Urinary bladder (tissue), 4 donors: ENCODE data around the gene COPE. TPM values are rescaled to one million over a fixed set of nuclear protein-coding genes. Genes with fewer than 3 reads are reported as not detected.
"Not testable (repeated sequence)": the region's sequence is repeated elsewhere in the genome, so short reads cannot be mapped to it uniquely, and the experiment has no call there.

Source experiments
- DNase-seq: peaks from one replicate; pipeline ENCODE4 v3.0.0-alpha.2; 2015; ENCODE audit errors: extremely low spot score
- H3K27ac ChIP-seq: one replicate; pipeline ENCODE4 v1.5.1; 2013; ENCODE audit warnings: low read depth, mild to moderate bottlenecking, moderate library complexity
- H3K36me3 ChIP-seq: one replicate; pipeline ENCODE4 v1.6.1; 2013; ENCODE audit warnings: mild to moderate bottlenecking, moderate library complexity; ENCODE audit not compliant: insufficient read depth
- H3K4me1 ChIP-seq: one replicate; pipeline ENCODE4 v1.6.1; 2013; ENCODE audit warnings: mild to moderate bottlenecking, moderate library complexity; ENCODE audit not compliant: insufficient read depth
- H3K4me3 ChIP-seq: one replicate; pipeline ENCODE4 v1.5.1; 2013; ENCODE audit warnings: low read depth, low read length
- WGBS: extraction: QIAGEN DNeasy Blood & Tissue Kit; methylation state at CpG from one replicate; pipeline ENCODE4 v1.1.7; 2013; 5-methylcytosine and 5-hydroxymethylcytosine counted together
- polyA plus RNA-seq: library from polyadenylated mRNA; stranded (reverse); fragments of 200-250 nt; gene quantifications from one replicate; pipeline ENCODE4 v1.2.3, GENCODE V29; 2013
- total RNA-seq: library from RNA; depleted of rRNA; stranded (reverse); fragments of >200 nt; gene quantifications from one replicate; pipeline ENCODE4 v1.2.3, GENCODE V29; 2014
- donor health status: healthy with polysubstance abuse.
- donor health status: healthy.

The COPE gene
- total and polyA plus RNA-seq, 2 donors = 47.1 to 188 TPM

- no peak overlapping the region for H3K27ac ChIP-seq
- H3K4me3 ChIP-seq = no peak overlapping the region
- H3K36me3 ChIP-seq = no peaks in the 10 kb centered on the region
- 87% methylated on average over 10 of the region's 10 CpGs for WGBS
- no peaks in the 10 kb centered on the region for H3K4me1 ChIP-seq
- DNase-seq = no peak
Observed at GRCh38 chr19:18910010-18910409, 9.2 kb downstream of the COPE start.

DNA sequence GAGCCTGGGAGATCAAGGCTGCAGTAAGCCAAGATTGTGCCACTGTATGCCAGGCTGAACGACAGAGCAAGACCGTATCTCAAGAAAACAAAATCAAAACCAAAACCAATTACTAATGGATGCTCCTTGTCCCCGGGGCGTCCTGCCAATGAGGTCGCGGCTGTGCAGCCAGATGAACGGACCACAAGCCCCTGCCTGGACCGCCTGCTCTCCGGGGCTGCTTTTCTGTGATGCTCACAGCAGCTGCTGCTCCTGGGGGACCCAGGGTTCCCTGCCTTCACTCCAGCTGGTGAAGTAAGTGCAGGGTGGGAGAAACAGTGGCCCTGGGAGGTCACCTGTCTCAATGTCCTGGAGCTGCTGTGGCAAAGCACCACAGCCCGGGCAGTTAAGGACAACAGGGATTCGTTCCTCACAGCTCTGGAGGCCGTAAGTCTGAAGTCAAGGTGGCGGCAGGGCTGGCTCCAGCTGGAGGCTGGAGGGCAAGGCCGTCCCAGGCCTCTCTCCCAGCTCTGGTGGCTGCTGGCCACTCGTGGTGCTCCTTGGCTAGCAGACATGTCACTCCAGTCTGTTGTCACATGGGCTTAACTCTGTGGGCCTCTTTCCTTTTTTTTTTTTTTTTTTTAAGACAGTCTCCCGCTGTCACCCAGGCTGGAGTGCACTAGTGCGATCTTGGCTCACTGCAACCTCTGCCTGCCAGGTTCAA, 10.1 kb downstream of the COPE start:
- 86% methylated on average over 17 of the region's 17 CpGs for WGBS
- no peak for DNase-seq
- H3K4me1 ChIP-seq = no peaks in the 10 kb centered on the region
- H3K27ac ChIP-seq = no peak overlapping the region
- no peak overlapping the region for H3K4me3 ChIP-seq
- H3K36me3 ChIP-seq = no peaks in the 10 kb centered on the region

DNA sequence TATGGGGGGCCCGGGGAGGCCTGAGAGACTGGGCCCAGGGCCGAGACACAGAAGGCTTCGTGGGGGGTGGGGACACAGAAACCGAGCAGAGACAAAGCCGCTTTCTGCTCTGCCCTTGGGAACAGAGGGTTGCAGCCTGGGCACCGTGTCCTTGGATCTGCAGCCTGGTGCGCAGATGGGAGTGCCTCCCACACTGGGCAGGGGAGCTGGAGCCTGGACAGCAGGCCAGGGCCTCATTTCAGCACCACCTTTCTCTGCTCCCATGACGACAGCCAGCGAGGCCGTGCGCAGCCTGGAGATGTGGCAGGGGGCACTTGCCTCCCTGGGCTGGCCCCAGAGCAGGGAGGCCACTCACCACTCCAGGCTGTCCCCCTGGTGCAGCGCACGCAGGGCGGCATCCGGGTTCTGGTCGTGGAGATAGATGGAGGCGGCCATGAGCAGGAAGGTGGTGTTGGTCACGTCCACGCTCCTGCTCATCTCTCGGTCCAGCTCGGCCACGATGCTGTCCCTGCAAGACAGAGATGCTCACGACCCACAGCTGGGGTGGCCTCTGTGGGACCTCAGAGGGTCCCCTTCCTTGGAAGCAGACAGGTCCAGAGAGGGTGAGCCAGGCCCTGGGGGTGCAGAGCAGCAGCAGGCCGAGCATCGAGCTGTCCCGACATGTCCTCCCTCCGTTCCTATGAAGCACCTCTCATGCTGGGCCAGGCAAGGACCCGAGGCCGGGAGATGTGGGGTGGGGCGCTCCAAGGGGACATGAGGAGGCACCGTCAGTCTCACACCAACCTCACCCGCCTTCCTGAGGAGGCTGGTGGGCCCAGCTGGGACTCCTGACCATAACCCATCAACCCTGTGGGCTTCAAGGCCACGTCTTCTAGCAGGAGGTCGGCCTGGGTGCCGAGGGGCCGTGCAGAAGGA, 12.3 kb downstream of the COPE start:
- WGBS = 92% methylated on average over 36 of the region's 36 CpGs
- Histone ChIP-seq H3K4me3 (no peak overlapping the region), H3K36me3 (no peaks in the 10 kb centered on the region), H3K4me1 (no peaks in the 10 kb centered on the region), H3K27ac (no peak overlapping the region)
- no peak for DNase-seq

DNA sequence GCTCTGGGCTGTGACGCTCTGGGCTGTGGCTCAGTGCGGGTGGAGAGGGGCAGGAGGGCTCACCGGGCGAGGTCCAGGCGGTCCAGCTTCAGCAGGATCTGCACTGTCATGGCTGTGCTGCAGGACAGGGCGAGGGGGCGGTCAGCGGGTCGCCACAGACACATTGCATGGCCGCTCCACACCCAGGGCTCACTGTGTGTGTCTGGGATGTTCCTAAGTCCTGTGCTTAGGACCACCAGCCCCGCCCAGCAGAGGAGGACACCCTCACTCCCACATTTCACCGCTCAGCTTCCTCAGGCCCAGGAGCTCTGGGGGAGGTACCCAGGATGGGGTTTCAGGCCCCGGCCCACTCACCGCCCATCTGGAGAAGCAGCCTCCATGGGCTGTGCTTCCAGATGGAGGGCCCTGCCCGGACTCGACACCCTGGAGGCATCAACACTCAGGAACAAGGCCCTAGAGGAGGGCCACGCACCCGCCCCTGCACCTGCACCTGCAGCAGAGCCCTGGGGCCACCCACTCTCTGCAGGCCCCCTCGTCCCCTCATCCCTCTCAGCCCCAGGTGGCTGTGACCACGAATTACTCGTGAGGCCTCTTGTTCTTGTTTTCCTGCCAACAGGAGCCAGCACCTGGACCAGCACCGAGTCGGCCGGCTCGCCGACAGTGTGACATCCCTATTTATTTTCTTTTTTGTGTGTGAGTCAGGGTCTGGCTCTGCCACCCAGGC, 13.5 kb downstream of the COPE start:
- DNase-seq = no peak
- Histone ChIP-seq H3K27ac (no peak overlapping the region), H3K36me3 (no peaks in the 10 kb centered on the region), H3K4me1 (no peaks in the 10 kb centered on the region), H3K4me3 (no peak overlapping the region)
- WGBS = 91% methylated on average over 26 of the region's 26 CpGs

DNA sequence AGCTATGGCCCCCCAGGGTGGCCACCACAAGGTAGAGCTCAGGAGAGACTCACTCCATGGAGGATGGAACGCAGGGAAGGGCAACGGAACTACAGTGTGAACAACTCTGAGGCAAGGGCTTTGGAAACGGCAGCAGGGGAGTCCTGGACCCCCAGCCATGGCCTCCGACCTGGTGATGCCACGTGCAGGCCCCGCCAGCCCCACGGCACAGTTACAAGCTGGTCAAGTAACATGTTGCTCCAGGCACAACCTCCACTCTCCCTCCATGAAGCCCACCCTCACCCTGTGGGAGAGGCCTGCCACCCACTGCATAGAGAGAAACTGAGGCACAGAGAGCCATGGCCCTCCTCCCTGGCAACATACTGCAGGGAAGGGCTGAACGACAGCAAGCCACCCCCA, 14.1 kb downstream of the COPE start:
- 93% methylated on average over 8 of the region's 8 CpGs for WGBS
- DNase-seq = no peak
- no peak overlapping the region for H3K27ac ChIP-seq
- no peaks in the 10 kb centered on the region for H3K4me1 ChIP-seq
- no peak overlapping the region for H3K4me3 ChIP-seq
- peaks cover 2% of the 10 kb centered on the region for H3K36me3 ChIP-seq

DNA sequence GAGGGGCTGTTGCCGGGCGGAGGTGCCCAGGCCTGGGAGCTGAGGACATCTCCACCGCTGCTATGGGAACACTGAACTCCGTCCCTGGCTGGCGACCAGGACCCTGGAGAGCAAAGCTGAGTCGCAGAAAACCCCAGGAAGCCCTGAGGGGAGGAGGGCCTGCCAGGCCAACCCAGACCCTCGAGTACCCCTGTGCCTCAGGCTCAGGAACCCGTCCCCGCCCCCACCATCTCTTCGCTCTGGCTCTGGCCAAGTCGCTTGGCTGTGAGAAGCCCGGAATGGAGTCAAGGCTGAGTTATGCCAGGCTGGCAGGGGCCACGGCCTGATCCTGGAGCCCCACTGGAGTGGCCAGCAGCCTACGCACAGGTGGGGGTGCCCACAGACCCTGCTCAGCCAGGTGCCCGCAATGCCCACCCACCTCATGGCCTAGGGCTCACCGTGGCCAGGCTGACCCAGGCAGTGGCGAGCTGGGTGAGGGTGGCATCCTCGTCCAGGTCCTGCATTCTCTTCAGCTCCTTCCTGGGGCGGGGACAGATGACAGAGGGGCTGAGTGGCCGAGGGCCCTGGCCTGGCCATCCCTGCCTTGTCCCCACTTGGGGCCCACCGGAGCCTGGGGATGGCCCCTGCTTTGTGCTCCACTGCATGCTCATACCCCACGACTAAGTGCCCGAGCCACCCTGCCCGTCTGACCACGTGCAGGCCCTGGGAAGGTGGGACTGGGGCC, 14.7 kb downstream of the COPE start:
- H3K27ac ChIP-seq = no peak overlapping the region
- H3K4me1 ChIP-seq = no peaks in the 10 kb centered on the region
- 92% methylated on average over 25 of the region's 25 CpGs for WGBS
- DNase-seq = no peak
- peaks cover 3% of the 10 kb centered on the region for H3K36me3 ChIP-seq
- no peak overlapping the region for H3K4me3 ChIP-seq

- no peaks in the 10 kb centered on the region for H3K4me1 ChIP-seq
- no peak for DNase-seq
- H3K4me3 ChIP-seq = no peak overlapping the region
- H3K36me3 ChIP-seq = peaks cover 3% of the 10 kb centered on the region
- 89% methylated on average over 29 of the region's 29 CpGs for WGBS
- H3K27ac ChIP-seq = no peak overlapping the region
Observed at GRCh38 chr19:18903156-18904037, 15.8 kb downstream of the COPE start.

GRCh38 chr19:18902519-18902918, 16.7 kb downstream of the COPE start:
- H3K36me3 ChIP-seq, DNase-seq, H3K4me1 ChIP-seq, H3K4me3 ChIP-seq, H3K27ac ChIP-seq: not testable (repeated sequence)
- WGBS = 96% methylated on average over 5 of the region's 5 CpGs

- H3K4me3 ChIP-seq = no peak overlapping the region
- no peak for DNase-seq
- H3K36me3 ChIP-seq = peaks cover 3% of the 10 kb centered on the region
- WGBS = 85% methylated on average over 7 of the region's 7 CpGs
- no peak overlapping the region for H3K27ac ChIP-seq
- no peaks in the 10 kb centered on the region for H3K4me1 ChIP-seq
Observed at GRCh38 chr19:18901491-18901890, 17.7 kb downstream of the COPE start.

DNA sequence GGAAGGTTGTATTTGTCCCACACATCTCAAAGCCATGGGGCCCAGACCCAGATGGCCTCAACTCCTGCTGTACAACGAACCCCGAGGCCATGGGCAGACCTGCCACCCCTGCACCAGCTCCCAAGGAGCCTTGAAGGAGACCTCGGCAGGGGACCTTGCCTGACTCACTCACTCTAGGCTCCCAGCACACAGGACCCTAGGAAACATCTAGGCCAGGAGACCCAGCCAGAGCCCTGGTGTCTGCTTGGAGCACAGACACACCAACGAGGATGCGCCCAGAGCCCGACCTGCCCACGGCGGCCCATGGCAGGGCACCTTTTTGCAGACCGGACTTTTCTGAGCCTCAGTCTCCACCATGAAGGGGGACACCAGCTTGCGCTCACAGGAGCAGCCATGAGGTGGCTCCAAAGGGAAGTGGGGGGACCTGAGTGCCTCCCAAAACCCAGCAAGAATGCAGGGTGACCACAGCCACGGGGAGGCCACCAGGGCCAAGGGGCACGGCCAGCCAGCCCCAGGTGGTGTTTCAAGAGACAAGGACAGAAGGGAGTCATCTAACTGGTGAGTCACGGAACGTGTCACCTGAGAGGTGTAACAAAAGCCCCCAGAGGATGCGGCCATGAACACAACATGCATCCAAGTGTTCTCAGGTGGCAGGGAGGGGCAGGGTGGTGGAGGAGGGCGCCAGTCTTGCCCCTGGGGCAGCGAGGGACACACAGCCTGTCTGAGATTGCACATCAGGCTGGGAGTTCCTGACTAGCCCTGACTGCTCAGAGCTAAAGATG, 18.3 kb downstream of the COPE start:
- DNase-seq = no peak
- no peak overlapping the region for H3K27ac ChIP-seq
- WGBS = 90% methylated on average over 17 of the region's 17 CpGs
- H3K4me1 ChIP-seq = no peaks in the 10 kb centered on the region
- peaks cover 3% of the 10 kb centered on the region for H3K36me3 ChIP-seq
- H3K4me3 ChIP-seq = no peak overlapping the region

DNA sequence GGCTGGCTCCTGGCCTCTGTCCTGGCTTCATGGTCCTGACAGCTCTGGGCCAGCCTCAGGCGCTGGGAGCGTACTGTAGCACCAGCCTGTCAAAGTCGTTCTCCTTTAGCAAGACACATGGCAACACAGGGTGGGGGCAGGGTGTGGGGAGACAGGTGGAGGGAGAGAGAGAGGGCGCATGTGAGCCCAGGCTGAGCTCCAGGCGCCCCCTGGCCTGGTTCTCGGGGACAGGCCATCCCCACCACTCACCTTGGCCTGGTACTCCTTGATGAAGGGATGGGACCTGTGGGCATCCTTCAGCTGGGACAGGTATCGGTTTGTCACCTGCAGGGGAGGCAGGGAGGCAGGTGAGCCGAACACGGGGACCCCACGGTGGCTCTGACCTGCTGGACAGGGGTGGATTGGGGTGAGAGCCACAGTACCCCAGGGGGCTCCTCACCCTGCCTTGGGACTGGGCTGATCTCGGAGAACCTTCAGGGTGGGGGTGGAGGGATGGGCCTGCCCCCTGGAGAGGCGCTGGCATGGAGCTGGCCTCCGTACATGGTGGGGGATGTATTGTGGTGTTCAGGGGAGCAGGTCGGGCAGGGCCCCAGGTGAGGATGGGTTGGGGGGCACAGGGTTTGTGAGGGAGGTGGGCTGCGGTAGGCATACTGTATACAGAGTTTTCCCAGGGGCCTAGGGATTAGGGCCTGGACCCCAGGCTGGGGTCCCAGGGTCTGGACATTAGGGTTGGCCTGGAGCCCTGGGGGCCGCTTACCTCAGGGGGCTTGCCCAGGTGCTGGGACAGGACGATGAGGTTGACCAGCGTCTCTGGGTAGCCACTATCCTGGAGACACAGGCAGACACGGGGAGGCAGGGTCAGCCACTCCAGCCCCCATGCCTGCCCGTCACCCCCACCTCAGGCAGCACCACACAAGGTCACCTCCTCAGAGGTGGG, 19.3 kb downstream of the COPE start:
- no peak for DNase-seq
- 87% methylated on average over 20 of the region's 20 CpGs for WGBS
- H3K27ac ChIP-seq = no peak overlapping the region
- peaks cover 3% of the 10 kb centered on the region for H3K36me3 ChIP-seq
- H3K4me3 ChIP-seq = no peak overlapping the region
- H3K4me1 ChIP-seq = peaks cover 5% of the 10 kb centered on the region
